ENCODE results near the gene SAYSD1.

Gene SAYSD1

GRCh38 chr6:39128106-39128505 lies 13.1 kb upstream of the SAYSD1 start:
- TF ChIP-seq CTCF (IDR thresholded peaks at IDR 0.05; ENCODE audit: low read depth, low read length), result no peak
- no peak for DNase-seq (ENCODE audit: extremely low read depth, low read depth)

- TF ChIP-seq CTCF (IDR thresholded peaks at IDR 0.05; ENCODE audit: low read depth, low read length), result no peak
- DNase-seq (ENCODE audit: extremely low read depth, low read depth), result no peak
Observed at GRCh38 chr6:39124114-39124513, 9.1 kb upstream of the SAYSD1 start.

- DNase-seq (ENCODE audit: extremely low read depth, low read depth), result no peak
- no peak for TF ChIP-seq CTCF (IDR thresholded peaks at IDR 0.05; ENCODE audit: low read depth, low read length)
Observed at GRCh38 chr6:39118921-39119320, 3.9 kb upstream of the SAYSD1 start.

GRCh38 chr6:39114388-39114703 lies 640 bp downstream of the SAYSD1 start:
- no peak for TF ChIP-seq CTCF (IDR thresholded peaks at IDR 0.05; ENCODE audit: low read depth, low read length)
- no peak for DNase-seq (ENCODE audit: extremely low read depth, low read depth)

GRCh38 chr6:39113788-39114187 lies 1.2 kb downstream of the SAYSD1 start:
- DNase-seq (ENCODE audit: extremely low read depth, low read depth), result no peak
- no peak for TF ChIP-seq CTCF (IDR thresholded peaks at IDR 0.05; ENCODE audit: low read depth, low read length)

- TF ChIP-seq CTCF (IDR thresholded peaks at IDR 0.05; ENCODE audit: low read depth, low read length), result no peak
- no peak for DNase-seq (ENCODE audit: extremely low read depth, low read depth)
Observed at GRCh38 chr6:39111280-39111679, 3.7 kb downstream of the SAYSD1 start.

GRCh38 chr6:39108041-39108839 lies 6.7 kb downstream of the SAYSD1 start:
- no peak for TF ChIP-seq CTCF (IDR thresholded peaks at IDR 0.05; ENCODE audit: low read depth, low read length)
- no peak for DNase-seq (ENCODE audit: extremely low read depth, low read depth)

All from AG09319 (cell line).